ENCODE data around the gene KIAA0753. TPM values are rescaled to one million over a fixed set of nuclear protein-coding genes. Genes with fewer than 3 reads are reported as not detected.
A peak's percentile ranks its signal among the peaks of the same experiment; 100 is the strongest.

KIAA0753 gene
- total and polyA plus RNA-seq, 2 of the 13 experiments (the other 11 are each of a cell fraction or from before 2014, with no cell fraction given) = 5.2 to 9.1 TPM

DNA sequence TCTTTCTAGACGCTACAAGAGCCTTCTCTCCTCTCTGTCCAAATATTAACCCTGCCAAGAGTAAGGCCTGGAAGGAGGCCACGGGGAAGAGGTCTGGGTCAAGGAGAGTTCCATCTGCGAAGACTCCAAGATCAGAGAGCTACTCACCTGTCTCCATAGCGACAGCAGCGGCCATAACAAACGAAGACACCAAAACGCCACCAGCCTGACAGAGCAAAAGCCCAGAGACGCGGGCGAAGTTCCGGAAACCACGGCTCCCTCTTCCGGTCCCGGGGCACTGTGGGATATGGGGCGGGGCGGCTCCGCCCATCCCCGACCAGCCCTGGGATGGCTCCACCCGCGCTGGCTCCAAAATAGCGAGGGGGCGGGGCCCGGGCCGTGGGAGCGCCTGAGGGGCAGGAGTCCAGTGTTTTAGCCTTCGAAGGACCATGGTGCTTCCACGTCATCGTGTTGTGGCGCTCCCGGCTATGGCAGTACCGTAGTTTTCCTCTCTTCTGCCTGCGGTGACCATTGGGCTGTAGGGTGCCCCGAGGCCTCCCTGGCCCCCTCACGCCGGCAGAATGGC lies 10.9 kb upstream of the KIAA0753 start, which contains the start of the genes C17orf100 and MED31 (continued):
- TF ChIP-seq NR2C2 (CRISPR knock-in tag; IDR thresholded peaks at IDR 0.05; ENCODE audit: borderline replicate concordance) (no peak; the same call in 1 of the 2 replicates), ZNF101 (CRISPR knock-in tag; IDR thresholded peaks at IDR 0.05; ENCODE audit: borderline replicate concordance, low read depth) (no peak), NR2F1 (CRISPR knock-in tag; IDR thresholded peaks at IDR 0.05) (peak in 1 of 2 experiments; percentile 50; a peak in 1 of 4 replicates), NBN (conservative IDR thresholded peaks at IDR 0.05) (no peak), ERF (CRISPR knock-in tag; IDR thresholded peaks at IDR 0.05) (no peak), ZNF160 (CRISPR knock-in tag; IDR thresholded peaks at IDR 0.05) (no peak), SMC3 (IDR thresholded peaks at IDR 0.05; ENCODE audit: low read length) (no peak), ZSCAN30 (CRISPR knock-in tag; IDR thresholded peaks at IDR 0.05) (no peak), ELF3 (CRISPR knock-in tag; IDR thresholded peaks at IDR 0.05) (no peak)
- TF ChIP-seq, protein P1, sequence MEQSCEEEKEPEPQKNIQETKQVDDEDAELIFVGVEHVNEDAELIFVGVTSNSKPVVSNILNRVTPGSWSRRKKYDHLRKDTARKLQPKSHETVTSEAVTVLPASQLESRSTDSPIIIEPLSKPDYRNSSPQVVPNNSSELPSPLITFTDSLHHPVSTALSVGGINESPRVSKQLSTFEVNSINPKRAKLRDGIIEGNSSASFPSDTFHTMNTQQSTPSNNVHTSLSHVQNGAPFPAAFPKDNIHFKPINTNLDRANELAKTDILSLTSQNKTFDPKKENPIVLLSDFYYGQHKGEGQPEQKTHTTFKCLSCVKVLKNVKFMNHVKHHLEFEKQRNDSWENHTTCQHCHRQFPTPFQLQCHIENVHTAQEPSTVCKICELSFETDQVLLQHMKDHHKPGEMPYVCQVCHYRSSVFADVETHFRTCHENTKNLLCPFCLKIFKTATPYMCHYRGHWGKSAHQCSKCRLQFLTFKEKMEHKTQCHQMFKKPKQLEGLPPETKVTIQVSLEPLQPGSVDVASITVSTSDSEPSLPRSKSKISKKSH (CRISPR knock-in tag; IDR thresholded peaks at IDR 0.05; ENCODE audit: borderline replicate concordance) = no peak
- TF ChIP-seq, protein P2, sequence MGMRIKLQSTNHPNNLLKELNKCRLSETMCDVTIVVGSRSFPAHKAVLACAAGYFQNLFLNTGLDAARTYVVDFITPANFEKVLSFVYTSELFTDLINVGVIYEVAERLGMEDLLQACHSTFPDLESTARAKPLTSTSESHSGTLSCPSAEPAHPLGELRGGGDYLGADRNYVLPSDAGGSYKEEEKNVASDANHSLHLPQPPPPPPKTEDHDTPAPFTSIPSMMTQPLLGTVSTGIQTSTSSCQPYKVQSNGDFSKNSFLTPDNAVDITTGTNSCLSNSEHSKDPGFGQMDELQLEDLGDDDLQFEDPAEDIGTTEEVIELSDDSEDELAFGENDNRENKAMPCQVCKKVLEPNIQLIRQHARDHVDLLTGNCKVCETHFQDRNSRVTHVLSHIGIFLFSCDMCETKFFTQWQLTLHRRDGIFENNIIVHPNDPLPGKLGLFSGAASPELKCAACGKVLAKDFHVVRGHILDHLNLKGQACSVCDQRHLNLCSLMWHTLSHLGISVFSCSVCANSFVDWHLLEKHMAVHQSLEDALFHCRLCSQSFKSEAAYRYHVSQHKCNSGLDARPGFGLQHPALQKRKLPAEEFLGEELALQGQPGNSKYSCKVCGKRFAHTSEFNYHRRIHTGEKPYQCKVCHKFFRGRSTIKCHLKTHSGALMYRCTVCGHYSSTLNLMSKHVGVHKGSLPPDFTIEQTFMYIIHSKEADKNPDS (CRISPR knock-in tag; IDR thresholded peaks at IDR 0.05) = no peak
- TF ChIP-seq, protein P3, sequence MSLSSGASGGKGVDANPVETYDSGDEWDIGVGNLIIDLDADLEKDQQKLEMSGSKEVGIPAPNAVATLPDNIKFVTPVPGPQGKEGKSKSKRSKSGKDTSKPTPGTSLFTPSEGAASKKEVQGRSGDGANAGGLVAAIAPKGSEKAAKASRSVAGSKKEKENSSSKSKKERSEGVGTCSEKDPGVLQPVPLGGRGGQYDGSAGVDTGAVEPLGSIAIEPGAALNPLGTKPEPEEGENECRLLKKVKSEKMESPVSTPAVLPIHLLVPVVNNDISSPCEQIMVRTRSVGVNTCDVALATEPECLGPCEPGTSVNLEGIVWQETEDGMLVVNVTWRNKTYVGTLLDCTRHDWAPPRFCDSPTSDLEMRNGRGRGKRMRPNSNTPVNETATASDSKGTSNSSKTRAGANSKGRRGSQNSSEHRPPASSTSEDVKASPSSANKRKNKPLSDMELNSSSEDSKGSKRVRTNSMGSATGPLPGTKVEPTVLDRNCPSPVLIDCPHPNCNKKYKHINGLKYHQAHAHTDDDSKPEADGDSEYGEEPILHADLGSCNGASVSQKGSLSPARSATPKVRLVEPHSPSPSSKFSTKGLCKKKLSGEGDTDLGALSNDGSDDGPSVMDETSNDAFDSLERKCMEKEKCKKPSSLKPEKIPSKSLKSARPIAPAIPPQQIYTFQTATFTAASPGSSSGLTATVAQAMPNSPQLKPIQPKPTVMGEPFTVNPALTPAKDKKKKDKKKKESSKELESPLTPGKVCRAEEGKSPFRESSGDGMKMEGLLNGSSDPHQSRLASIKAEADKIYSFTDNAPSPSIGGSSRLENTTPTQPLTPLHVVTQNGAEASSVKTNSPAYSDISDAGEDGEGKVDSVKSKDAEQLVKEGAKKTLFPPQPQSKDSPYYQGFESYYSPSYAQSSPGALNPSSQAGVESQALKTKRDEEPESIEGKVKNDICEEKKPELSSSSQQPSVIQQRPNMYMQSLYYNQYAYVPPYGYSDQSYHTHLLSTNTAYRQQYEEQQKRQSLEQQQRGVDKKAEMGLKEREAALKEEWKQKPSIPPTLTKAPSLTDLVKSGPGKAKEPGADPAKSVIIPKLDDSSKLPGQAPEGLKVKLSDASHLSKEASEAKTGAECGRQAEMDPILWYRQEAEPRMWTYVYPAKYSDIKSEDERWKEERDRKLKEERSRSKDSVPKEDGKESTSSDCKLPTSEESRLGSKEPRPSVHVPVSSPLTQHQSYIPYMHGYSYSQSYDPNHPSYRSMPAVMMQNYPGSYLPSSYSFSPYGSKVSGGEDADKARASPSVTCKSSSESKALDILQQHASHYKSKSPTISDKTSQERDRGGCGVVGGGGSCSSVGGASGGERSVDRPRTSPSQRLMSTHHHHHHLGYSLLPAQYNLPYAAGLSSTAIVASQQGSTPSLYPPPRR (CRISPR knock-in tag; IDR thresholded peaks at IDR 0.05; ENCODE audit: borderline replicate concordance) = no peak
- TF ChIP-seq, protein P4, sequence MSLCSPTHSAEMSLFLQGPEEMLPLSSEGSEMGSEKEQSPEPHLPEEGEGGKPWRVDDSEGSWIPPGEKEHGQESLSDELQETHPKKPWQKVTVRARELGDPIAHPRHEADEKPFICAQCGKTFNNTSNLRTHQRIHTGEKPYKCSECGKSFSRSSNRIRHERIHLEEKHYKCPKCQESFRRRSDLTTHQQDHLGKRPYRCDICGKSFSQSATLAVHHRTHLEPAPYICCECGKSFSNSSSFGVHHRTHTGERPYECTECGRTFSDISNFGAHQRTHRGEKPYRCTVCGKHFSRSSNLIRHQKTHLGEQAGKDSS (CRISPR knock-in tag; IDR thresholded peaks at IDR 0.05; ENCODE audit: borderline replicate concordance, low read depth) = peak; percentile 5; the same call in 1 of the 2 replicates
- TF ChIP-seq, protein P5, sequence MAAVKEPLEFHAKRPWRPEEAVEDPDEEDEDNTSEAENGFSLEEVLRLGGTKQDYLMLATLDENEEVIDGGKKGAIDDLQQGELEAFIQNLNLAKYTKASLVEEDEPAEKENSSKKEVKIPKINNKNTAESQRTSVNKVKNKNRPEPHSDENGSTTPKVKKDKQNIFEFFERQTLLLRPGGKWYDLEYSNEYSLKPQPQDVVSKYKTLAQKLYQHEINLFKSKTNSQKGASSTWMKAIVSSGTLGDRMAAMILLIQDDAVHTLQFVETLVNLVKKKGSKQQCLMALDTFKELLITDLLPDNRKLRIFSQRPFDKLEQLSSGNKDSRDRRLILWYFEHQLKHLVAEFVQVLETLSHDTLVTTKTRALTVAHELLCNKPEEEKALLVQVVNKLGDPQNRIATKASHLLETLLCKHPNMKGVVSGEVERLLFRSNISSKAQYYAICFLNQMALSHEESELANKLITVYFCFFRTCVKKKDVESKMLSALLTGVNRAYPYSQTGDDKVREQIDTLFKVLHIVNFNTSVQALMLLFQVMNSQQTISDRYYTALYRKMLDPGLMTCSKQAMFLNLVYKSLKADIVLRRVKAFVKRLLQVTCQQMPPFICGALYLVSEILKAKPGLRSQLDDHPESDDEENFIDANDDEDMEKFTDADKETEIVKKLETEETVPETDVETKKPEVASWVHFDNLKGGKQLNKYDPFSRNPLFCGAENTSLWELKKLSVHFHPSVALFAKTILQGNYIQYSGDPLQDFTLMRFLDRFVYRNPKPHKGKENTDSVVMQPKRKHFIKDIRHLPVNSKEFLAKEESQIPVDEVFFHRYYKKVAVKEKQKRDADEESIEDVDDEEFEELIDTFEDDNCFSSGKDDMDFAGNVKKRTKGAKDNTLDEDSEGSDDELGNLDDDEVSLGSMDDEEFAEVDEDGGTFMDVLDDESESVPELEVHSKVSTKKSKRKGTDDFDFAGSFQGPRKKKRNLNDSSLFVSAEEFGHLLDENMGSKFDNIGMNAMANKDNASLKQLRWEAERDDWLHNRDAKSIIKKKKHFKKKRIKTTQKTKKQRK (IDR thresholded peaks at IDR 0.05; ENCODE audit: low read length) = no peak
- TF ChIP-seq, protein P6, sequence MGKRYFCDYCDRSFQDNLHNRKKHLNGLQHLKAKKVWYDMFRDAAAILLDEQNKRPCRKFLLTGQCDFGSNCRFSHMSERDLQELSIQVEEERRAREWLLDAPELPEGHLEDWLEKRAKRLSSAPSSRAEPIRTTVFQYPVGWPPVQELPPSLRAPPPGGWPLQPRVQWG (CRISPR knock-in tag; IDR thresholded peaks at IDR 0.05; ENCODE audit: borderline replicate concordance, low read depth) = no peak
